Measurements from ENCODE around the gene RPL36AL. TPM values are rescaled to one million over a fixed set of nuclear protein-coding genes. Genes with fewer than 3 reads are reported as not detected.
A peak's percentile ranks its signal among the peaks of the same experiment; 100 is the strongest.
"Not testable (repeated sequence)": the region's sequence is repeated elsewhere in the genome, so short reads cannot be mapped to it uniquely, and the experiment has no call there.

The RPL36AL gene
- total RNA-seq: 243 TPM

- Histone ChIP-seq H3K27me3 (ENCODE audit: control insufficient read depth in 3 of 3, insufficient read depth in 3 of 3, low read length in 3 of 3) (no peaks in the 10 kb centered on the region), H3K9ac (ENCODE audit: low read depth in 1 of 3, low read length in 3 of 3) (peak within 1 kb of the TSS; percentile 98 to 99 (median 99)), H3K36me3 (ENCODE audit: control insufficient read depth in 3 of 3, insufficient read depth in 3 of 3, low read length in 3 of 3) (peaks cover 2 to 23% (median 12%) of the 10 kb centered on the region in 3 donors), H3K9me3 (ENCODE audit: control insufficient read depth in 3 of 3, low read length in 3 of 3) (no peaks in the 10 kb centered on the region), H3K4me1 (ENCODE audit: control insufficient read depth in 3 of 3, insufficient read depth in 3 of 3, low read length in 3 of 3) (peaks cover 25 to 35% (median 26%) of the 10 kb centered on the region in 3 donors), H3K4me3 (ENCODE audit: low read length in 3 of 3) (peak within 1 kb of the TSS; percentile 96 to 97 (median 97)), H3K27ac (ENCODE audit: low read depth, low read length) (peak within 1 kb of the TSS; percentile 98)
Observed at GRCh38 chr14:49620182-49621113, at the start of gene RPL36AL, which contains the start of gene MGAT2. RPL36AL (minus strand) TSS chr14:49620626; CDS start chr14:49619104, 1,522 bp downstream. MGAT2 (plus strand) TSS chr14:49620799; CDS start chr14:49621269, 470 bp downstream.

- no peaks in the 10 kb centered on the region for H3K27me3 ChIP-seq (ENCODE audit: control insufficient read depth in 3 of 3, insufficient read depth in 3 of 3, low read length in 3 of 3)
- H3K4me1 ChIP-seq (ENCODE audit: control insufficient read depth in 3 of 3, insufficient read depth in 3 of 3, low read length in 3 of 3): no peaks in the 10 kb centered on the region
- no peaks in the 10 kb centered on the region for H3K36me3 ChIP-seq (ENCODE audit: control insufficient read depth in 3 of 3, insufficient read depth in 3 of 3, low read length in 3 of 3)
- no peaks in the 10 kb centered on the region for H3K9me3 ChIP-seq (ENCODE audit: control insufficient read depth in 3 of 3, low read length in 3 of 3)
- H3K9ac ChIP-seq (ENCODE audit: low read depth in 1 of 3, low read length in 3 of 3): no peak overlapping the region
- H3K27ac ChIP-seq (ENCODE audit: low read depth, low read length): no peak overlapping the region
- no peak overlapping the region for H3K4me3 ChIP-seq (ENCODE audit: low read length in 3 of 3)
Observed at GRCh38 chr14:49659526-49660455, 39.4 kb upstream of the RPL36AL start.

GRCh38 chr14:49657500-49657899 is 37.1 kb upstream of the RPL36AL start:
- H3K27ac ChIP-seq (ENCODE audit: low read depth, low read length); H3K4me1 ChIP-seq (ENCODE audit: control insufficient read depth in 3 of 3, insufficient read depth in 3 of 3, low read length in 3 of 3); H3K27me3 ChIP-seq (ENCODE audit: control insufficient read depth in 3 of 3, insufficient read depth in 3 of 3, low read length in 3 of 3); H3K9me3 ChIP-seq (ENCODE audit: control insufficient read depth in 3 of 3, low read length in 3 of 3); H3K4me3 ChIP-seq (ENCODE audit: low read length in 3 of 3); H3K36me3 ChIP-seq (ENCODE audit: control insufficient read depth in 3 of 3, insufficient read depth in 3 of 3, low read length in 3 of 3); H3K9ac ChIP-seq (ENCODE audit: low read depth in 1 of 3, low read length in 3 of 3): not testable (repeated sequence)

- H3K27ac ChIP-seq (ENCODE audit: low read depth, low read length): no peak overlapping the region
- H3K4me1 ChIP-seq (ENCODE audit: control insufficient read depth in 3 of 3, insufficient read depth in 3 of 3, low read length in 3 of 3): no peaks in the 10 kb centered on the region
- no peaks in the 10 kb centered on the region for H3K36me3 ChIP-seq (ENCODE audit: control insufficient read depth in 3 of 3, insufficient read depth in 3 of 3, low read length in 3 of 3)
- no peaks in the 10 kb centered on the region for H3K27me3 ChIP-seq (ENCODE audit: control insufficient read depth in 3 of 3, insufficient read depth in 3 of 3, low read length in 3 of 3)
- H3K9me3 ChIP-seq (ENCODE audit: control insufficient read depth in 3 of 3, low read length in 3 of 3): no peaks in the 10 kb centered on the region
- no peak overlapping the region for H3K9ac ChIP-seq (ENCODE audit: low read depth in 1 of 3, low read length in 3 of 3)
- no peak overlapping the region for H3K4me3 ChIP-seq (ENCODE audit: low read length in 3 of 3)
Observed at GRCh38 chr14:49654511-49654910, 34.1 kb upstream of the RPL36AL start.

GRCh38 chr14:49653508-49653907 is 33.1 kb upstream of the RPL36AL start:
- Histone ChIP-seq H3K4me3 (ENCODE audit: low read length in 3 of 3) (no peak overlapping the region), H3K9ac (ENCODE audit: low read depth in 1 of 3, low read length in 3 of 3) (no peak overlapping the region), H3K27me3 (ENCODE audit: control insufficient read depth in 3 of 3, insufficient read depth in 3 of 3, low read length in 3 of 3) (no peaks in the 10 kb centered on the region), H3K9me3 (ENCODE audit: control insufficient read depth in 3 of 3, low read length in 3 of 3) (no peaks in the 10 kb centered on the region), H3K4me1 (ENCODE audit: control insufficient read depth in 3 of 3, insufficient read depth in 3 of 3, low read length in 3 of 3) (no peaks in the 10 kb centered on the region), H3K36me3 (ENCODE audit: control insufficient read depth in 3 of 3, insufficient read depth in 3 of 3, low read length in 3 of 3) (no peaks in the 10 kb centered on the region), H3K27ac (ENCODE audit: low read depth, low read length) (no peak overlapping the region)

- no peaks in the 10 kb centered on the region for H3K9me3 ChIP-seq (ENCODE audit: control insufficient read depth in 3 of 3, low read length in 3 of 3)
- H3K9ac ChIP-seq (ENCODE audit: low read depth in 1 of 3, low read length in 3 of 3): no peak overlapping the region
- no peak overlapping the region for H3K4me3 ChIP-seq (ENCODE audit: low read length in 3 of 3)
- no peaks in the 10 kb centered on the region for H3K27me3 ChIP-seq (ENCODE audit: control insufficient read depth in 3 of 3, insufficient read depth in 3 of 3, low read length in 3 of 3)
- peaks cover 0 to 5% (median 0%) of the 10 kb centered on the region in 3 donors for H3K36me3 ChIP-seq (ENCODE audit: control insufficient read depth in 3 of 3, insufficient read depth in 3 of 3, low read length in 3 of 3)
- peaks cover 0 to 5% (median 4%) of the 10 kb centered on the region in 3 donors for H3K4me1 ChIP-seq (ENCODE audit: control insufficient read depth in 3 of 3, insufficient read depth in 3 of 3, low read length in 3 of 3)
- no peak overlapping the region for H3K27ac ChIP-seq (ENCODE audit: low read depth, low read length)
Observed at GRCh38 chr14:49642163-49642562, 21.7 kb upstream of the RPL36AL start.

GRCh38 chr14:49641697-49642129 is 21.3 kb upstream of the RPL36AL start:
- Histone ChIP-seq H3K9me3 (ENCODE audit: control insufficient read depth in 3 of 3, low read length in 3 of 3) (no peaks in the 10 kb centered on the region), H3K36me3 (ENCODE audit: control insufficient read depth in 3 of 3, insufficient read depth in 3 of 3, low read length in 3 of 3) (peaks cover 0 to 7% (median 2%) of the 10 kb centered on the region in 3 donors), H3K9ac (ENCODE audit: low read depth in 1 of 3, low read length in 3 of 3) (no peak overlapping the region), H3K4me1 (ENCODE audit: control insufficient read depth in 3 of 3, insufficient read depth in 3 of 3, low read length in 3 of 3) (peaks cover 0 to 5% (median 4%) of the 10 kb centered on the region in 3 donors), H3K4me3 (ENCODE audit: low read length in 3 of 3) (no peak overlapping the region), H3K27ac (ENCODE audit: low read depth, low read length) (no peak overlapping the region), H3K27me3 (ENCODE audit: control insufficient read depth in 3 of 3, insufficient read depth in 3 of 3, low read length in 3 of 3) (no peaks in the 10 kb centered on the region)

- no peaks in the 10 kb centered on the region for H3K9me3 ChIP-seq (ENCODE audit: control insufficient read depth in 3 of 3, low read length in 3 of 3)
- H3K9ac ChIP-seq (ENCODE audit: low read depth in 1 of 3, low read length in 3 of 3): no peak overlapping the region
- peaks cover 6 to 13% (median 6%) of the 10 kb centered on the region in 3 donors for H3K4me1 ChIP-seq (ENCODE audit: control insufficient read depth in 3 of 3, insufficient read depth in 3 of 3, low read length in 3 of 3)
- H3K36me3 ChIP-seq (ENCODE audit: control insufficient read depth in 3 of 3, insufficient read depth in 3 of 3, low read length in 3 of 3): peaks cover 0 to 9% (median 2%) of the 10 kb centered on the region in 3 donors
- H3K27me3 ChIP-seq (ENCODE audit: control insufficient read depth in 3 of 3, insufficient read depth in 3 of 3, low read length in 3 of 3): no peaks in the 10 kb centered on the region
- no peak overlapping the region for H3K4me3 ChIP-seq (ENCODE audit: low read length in 3 of 3)
- no peak overlapping the region for H3K27ac ChIP-seq (ENCODE audit: low read depth, low read length)
Observed at GRCh38 chr14:49640540-49641417, 20.4 kb upstream of the RPL36AL start.

GRCh38 chr14:49637534-49638078 is 17.2 kb upstream of the RPL36AL start:
- Histone ChIP-seq H3K27ac (ENCODE audit: low read depth, low read length) (no peak overlapping the region), H3K36me3 (ENCODE audit: control insufficient read depth in 3 of 3, insufficient read depth in 3 of 3, low read length in 3 of 3) (peaks cover 0 to 9% (median 2%) of the 10 kb centered on the region in 3 donors), H3K9ac (ENCODE audit: low read depth in 1 of 3, low read length in 3 of 3) (no peak overlapping the region), H3K4me1 (ENCODE audit: control insufficient read depth in 3 of 3, insufficient read depth in 3 of 3, low read length in 3 of 3) (peaks cover 10 to 20% (median 17%) of the 10 kb centered on the region in 3 donors), H3K27me3 (ENCODE audit: control insufficient read depth in 3 of 3, insufficient read depth in 3 of 3, low read length in 3 of 3) (no peaks in the 10 kb centered on the region), H3K9me3 (ENCODE audit: control insufficient read depth in 3 of 3, low read length in 3 of 3) (no peaks in the 10 kb centered on the region), H3K4me3 (ENCODE audit: low read length in 3 of 3) (no peak overlapping the region)

Data from skeletal muscle tissue (tissue), 4 donors.